AG09319 (cell line): ENCODE results near the gene FOXP1.

Experiments used
- DNase-seq: peaks from one replicate; pipeline ENCODE4 v3.0.0-alpha.2; 2010; ENCODE audit warnings: low read depth; ENCODE audit errors: extremely low read depth
- CTCF ChIP-seq: IDR thresholded peaks from 2 replicates; pipeline ENCODE4 v1.5.1; 2011; ENCODE audit warnings: low read depth, mild to moderate bottlenecking, inconsistent platforms, low read length, moderate library complexity

Gene FOXP1

GRCh38 chr3:71053495-71053894 lies 530.0 kb downstream of the FOXP1 start:
- no peak for DNase-seq
- TF ChIP-seq CTCF: no peak

GRCh38 chr3:71052716-71053115 lies 530.8 kb downstream of the FOXP1 start:
- DNase-seq: no peak
- TF ChIP-seq CTCF: no peak

GRCh38 chr3:71051893-71052687 lies 531.4 kb downstream of the FOXP1 start:
- DNase-seq: no peak

GRCh38 chr3:71051259-71051595 lies 532.3 kb downstream of the FOXP1 start:
- DNase-seq: no peak
- no peak for TF ChIP-seq CTCF

More at GRCh38 chr3:71051893-71052687, 531.4 kb downstream of the FOXP1 start:
- no peak for TF ChIP-seq CTCF

- no peak for TF ChIP-seq CTCF
- no peak for DNase-seq
Observed at GRCh38 chr3:71050538-71051258, 532.8 kb downstream of the FOXP1 start.

GRCh38 chr3:71050166-71050537 lies 533.4 kb downstream of the FOXP1 start:
- no peak for TF ChIP-seq CTCF
- no peak for DNase-seq

GRCh38 chr3:71048948-71049347 lies 534.6 kb downstream of the FOXP1 start:
- DNase-seq: no peak
- no peak for TF ChIP-seq CTCF
